Fibroblast of villous mesenchyme (primary cell): ENCODE data around the gene OSBPL10. TPM values are rescaled to one million over a fixed set of nuclear protein-coding genes. Genes with fewer than 3 reads are reported as not detected.

ENCODE experiments used
- DNase-seq: peaks from one replicate; pipeline ENCODE4 v3.0.0-alpha.2; 2010; ENCODE audit warnings: low read depth
- H3K4me3 ChIP-seq: 2 replicates; pipeline ENCODE4 v1.5.1; 2011; ENCODE audit warnings: low read depth, mild to moderate bottlenecking, low read length
- total RNA-seq: library from RNA; depleted of rRNA; stranded (reverse); fragments of >200 nt; gene quantifications from 2 replicates; pipeline ENCODE4 v1.2.3, GENCODE V29; 2012
- TF ChIP-seq, protein P1 (sequence below): IDR thresholded peaks from 2 replicates; pipeline ENCODE4 v1.5.1; 2012; ENCODE audit warnings: low read depth, mild to moderate bottlenecking, low read length; ENCODE audit not compliant: insufficient read depth

OSBPL10 gene
- total RNA-seq, 1 donor: 7.3 TPM

- DNase-seq: no peak
- H3K4me3 ChIP-seq: no peak overlapping the region
- TF ChIP-seq, protein P1, sequence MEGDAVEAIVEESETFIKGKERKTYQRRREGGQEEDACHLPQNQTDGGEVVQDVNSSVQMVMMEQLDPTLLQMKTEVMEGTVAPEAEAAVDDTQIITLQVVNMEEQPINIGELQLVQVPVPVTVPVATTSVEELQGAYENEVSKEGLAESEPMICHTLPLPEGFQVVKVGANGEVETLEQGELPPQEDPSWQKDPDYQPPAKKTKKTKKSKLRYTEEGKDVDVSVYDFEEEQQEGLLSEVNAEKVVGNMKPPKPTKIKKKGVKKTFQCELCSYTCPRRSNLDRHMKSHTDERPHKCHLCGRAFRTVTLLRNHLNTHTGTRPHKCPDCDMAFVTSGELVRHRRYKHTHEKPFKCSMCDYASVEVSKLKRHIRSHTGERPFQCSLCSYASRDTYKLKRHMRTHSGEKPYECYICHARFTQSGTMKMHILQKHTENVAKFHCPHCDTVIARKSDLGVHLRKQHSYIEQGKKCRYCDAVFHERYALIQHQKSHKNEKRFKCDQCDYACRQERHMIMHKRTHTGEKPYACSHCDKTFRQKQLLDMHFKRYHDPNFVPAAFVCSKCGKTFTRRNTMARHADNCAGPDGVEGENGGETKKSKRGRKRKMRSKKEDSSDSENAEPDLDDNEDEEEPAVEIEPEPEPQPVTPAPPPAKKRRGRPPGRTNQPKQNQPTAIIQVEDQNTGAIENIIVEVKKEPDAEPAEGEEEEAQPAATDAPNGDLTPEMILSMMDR: no peak
Observed at GRCh38 chr3:31953636-31954035, 27.4 kb downstream of the OSBPL10 start.

- DNase-seq: no peak
- no peak overlapping the region for H3K4me3 ChIP-seq
- TF ChIP-seq, protein P1: no peak
Observed at GRCh38 chr3:31953091-31953490, 28.0 kb downstream of the OSBPL10 start.

DNA sequence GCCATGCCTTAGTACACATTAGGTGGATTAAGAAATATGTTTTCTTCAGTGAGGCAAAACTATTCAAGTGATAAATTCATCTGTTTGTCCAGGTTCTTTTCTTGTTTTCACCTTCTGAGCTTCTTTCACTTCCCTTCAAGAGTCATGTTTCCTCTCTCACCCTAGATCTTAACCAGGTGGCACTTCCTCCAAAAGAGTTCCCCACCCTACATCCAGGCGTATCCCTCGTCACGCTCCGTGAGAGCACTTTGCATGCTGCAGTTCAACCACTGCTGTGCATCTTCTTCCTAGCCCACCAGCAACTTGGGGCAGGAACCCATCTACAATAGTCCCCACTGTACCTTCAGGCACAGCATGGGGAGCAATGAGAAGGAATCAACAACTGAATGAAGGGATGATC is 28.9 kb downstream of the OSBPL10 start:
- TF ChIP-seq, protein P1: no peak
- no peak for DNase-seq
- no peak overlapping the region for H3K4me3 ChIP-seq

DNA sequence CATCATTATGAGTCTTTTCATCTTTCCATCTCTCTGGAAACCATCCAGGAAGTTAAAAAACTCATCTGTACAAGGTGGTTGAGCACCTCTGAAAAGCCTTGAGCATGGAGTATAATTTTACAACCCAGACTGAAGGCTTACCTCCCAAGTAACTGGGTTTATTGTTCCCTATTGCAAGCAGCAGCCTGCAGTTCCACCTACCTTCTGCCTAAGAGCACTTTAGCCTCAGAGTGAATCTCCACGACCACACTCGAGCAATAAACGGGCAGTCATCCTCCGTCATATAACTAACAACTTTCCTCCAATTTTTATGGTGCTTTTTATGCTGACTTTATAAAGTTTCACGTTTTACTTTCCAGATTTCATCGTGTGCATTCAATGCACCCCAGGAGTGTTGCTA is 32.8 kb downstream of the OSBPL10 start:
- no peak for DNase-seq
- TF ChIP-seq, protein P1: no peak

DNA sequence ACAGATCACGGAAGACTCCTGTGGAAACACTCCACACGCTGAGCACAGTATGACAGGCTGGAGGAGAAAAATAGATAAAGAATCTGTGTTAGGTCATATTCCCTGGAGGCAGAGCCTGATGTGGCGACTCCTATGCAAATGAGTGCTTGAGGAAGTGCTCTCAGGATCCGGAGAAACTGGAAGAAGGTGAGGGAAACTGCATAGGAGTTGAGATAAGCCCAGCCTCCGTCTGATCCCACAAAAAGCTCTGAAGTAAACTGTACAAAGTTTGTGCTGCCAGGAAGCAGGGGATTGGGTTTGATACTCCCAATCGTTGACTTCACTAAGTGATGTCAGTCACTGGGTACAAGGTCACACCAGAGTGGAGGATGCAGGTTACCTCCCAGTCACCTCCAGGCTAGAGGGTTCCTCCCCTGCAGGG is 33.4 kb downstream of the OSBPL10 start:
- TF ChIP-seq, protein P1: no peak
- no peak overlapping the region for H3K4me3 ChIP-seq
- DNase-seq: no peak

More for the DNA sequence above, 32.8 kb downstream of the OSBPL10 start:
- no peak overlapping the region for H3K4me3 ChIP-seq

- TF ChIP-seq, protein P1: no peak
- H3K4me3 ChIP-seq: no peak overlapping the region
- DNase-seq: no peak
Observed at GRCh38 chr3:31947162-31947561, 33.9 kb downstream of the OSBPL10 start.

DNA sequence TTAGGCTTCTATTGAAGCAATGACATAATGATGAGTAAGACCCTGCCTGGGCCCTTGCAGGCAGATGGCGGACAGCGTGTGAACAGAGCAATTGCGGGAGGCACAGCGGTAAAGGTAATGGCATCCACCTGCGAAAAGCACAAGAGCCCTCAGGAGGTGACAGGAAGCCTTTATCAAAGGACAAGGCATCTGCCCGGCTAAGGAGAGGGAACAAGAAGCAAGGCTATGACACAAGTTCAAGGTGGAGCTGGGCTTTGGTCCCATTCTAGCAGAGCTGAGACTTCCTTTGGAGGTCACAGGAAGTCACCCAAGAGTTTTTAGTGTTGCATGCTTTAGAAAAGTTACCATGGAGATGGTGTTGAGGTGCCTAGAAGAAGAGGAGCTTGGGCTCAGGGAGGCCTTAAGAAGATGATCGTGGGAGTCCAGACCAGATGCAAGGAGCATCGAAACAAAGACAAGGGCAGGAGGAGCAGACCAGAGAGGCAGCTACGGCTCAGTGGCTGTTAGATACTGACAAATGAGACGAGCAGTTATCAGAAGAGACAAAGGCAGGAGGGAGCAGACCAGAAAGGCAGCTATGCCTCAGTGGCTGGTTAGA is 34.5 kb downstream of the OSBPL10 start:
- no peak overlapping the region for H3K4me3 ChIP-seq
- TF ChIP-seq, protein P1: no peak
- no peak for DNase-seq
